ENCODE data around the gene CEP131.

CEP131 gene

GRCh38 chr17:81222906-81223761 lies at the start of gene CEP131:
TSS of gene CEP131 (minus strand) at chr17:81222965. CDS start at chr17:81220056, 2,909 bp downstream.
- peak; percentile 99 for DNase-seq (ENCODE audit: low read depth)

DNA sequence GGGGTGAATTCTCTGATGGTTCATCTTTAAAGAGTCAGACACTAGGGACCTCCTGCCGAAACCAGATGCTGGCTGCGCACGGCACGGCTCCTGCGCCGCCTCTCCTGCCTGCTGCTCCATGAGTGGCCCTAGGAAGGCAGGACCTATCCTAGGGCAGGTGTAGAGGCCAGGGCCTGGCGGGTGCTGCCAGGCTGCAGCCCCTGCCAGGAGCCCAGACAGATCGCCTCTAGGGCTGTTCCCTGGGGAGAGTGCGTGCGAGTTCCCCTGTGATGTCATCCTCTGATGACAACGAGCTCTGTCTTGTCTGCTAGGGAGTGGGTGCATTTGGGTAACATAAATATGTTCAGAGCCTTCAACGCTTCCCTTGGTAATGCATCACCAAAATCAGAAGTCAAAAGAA lies 48.5 kb upstream of the CEP131 start:
- DNase-seq (ENCODE audit: low read depth) = no peak

- no peak for DNase-seq (ENCODE audit: low read depth)
These were observed 47.5 kb upstream of the CEP131 start for GRCh38 chr17:81270279-81270678.

GRCh38 chr17:81267390-81268067 lies 44.8 kb upstream of the CEP131 start:
- DNase-seq (ENCODE audit: low read depth) = no peak

DNA sequence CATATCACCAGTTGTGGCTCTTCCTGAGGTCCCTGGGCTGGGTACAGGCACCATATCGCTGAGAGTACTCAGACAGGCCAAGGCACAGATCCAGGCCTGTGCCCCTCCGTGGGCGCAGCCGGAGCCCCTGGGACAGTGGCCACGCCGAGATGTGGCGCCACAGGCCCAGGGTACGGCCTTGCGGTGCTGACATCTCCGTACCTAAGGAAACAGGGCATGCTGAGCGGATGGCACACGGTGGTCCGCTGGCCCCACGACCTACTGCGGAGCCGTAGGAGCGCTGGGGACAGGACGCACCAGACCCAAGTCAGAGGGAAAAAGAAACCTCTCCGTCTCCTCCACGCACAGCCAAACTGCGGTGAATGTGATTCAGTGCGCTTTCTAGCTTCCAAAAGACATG lies 42.8 kb upstream of the CEP131 start:
- DNase-seq (ENCODE audit: low read depth) = no peak

DNA sequence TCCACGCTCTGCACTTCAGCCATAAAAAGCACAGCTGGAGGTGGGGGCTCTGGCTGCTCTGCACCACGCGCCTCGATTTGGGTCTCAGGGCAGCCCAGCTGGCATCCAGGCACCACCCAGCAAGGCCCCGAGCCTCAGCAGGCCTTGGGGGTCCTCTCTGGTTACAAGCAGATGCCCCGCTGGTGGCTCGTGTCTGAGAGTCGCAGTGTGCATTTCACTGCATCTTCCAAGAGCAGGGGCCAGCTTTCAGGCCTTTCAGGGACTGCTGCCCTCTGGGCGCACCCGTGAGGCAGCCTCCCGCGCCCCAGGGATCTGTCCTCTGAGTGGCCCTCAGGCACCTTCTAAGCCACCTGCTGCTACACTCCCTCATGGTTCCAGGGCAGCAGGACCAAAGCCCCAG lies 41.9 kb upstream of the CEP131 start:
- DNase-seq (ENCODE audit: low read depth) = no peak

GRCh38 chr17:81263371-81264181 lies 40.8 kb upstream of the CEP131 start:
- no peak for DNase-seq (ENCODE audit: low read depth)

- no peak for DNase-seq (ENCODE audit: low read depth)
These were observed 39.0 kb upstream of the CEP131 start for GRCh38 chr17:81261582-81262336.

DNA sequence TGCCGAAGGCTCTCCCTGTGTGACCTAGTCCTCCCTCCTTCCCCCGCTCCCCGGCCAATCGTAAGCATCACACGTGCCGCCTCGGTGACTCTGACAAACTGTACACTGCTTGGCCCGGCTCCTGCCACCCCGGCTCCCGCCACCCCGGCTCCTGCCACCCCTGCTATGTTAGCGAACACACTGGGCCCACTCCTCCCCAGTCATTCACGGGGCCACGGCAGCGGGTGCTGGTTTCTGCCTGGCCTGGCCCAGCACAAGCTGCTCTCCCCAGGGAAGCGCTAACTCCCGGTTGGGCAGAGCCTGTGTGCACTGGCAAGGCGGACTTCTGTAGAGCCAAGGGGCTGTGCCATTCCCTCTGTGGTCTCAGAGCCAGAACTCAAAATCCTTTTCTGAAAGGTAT lies 38.3 kb upstream of the CEP131 start:
- no peak for DNase-seq (ENCODE audit: low read depth)

DNA sequence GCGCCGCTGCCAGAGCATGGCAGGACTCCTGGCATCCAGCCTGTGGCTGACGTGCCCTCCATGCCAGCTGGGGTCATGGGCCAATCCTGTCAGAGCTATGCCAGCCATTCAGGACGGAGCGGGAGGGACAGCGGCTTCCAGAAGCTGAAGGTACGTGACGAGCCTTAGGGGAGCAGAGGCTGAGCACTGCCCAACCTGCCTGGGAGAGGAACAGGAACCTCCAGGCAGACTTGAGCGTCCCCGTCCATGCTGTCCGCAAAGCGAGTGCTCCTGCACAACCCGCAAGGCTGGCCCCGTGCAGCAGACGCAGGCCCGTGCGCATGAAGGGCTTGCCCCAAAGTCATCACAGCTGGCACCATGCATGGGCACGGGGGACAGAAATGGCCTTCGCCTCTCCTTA lies 37.9 kb upstream of the CEP131 start:
- DNase-seq (ENCODE audit: low read depth) = no peak

DNA sequence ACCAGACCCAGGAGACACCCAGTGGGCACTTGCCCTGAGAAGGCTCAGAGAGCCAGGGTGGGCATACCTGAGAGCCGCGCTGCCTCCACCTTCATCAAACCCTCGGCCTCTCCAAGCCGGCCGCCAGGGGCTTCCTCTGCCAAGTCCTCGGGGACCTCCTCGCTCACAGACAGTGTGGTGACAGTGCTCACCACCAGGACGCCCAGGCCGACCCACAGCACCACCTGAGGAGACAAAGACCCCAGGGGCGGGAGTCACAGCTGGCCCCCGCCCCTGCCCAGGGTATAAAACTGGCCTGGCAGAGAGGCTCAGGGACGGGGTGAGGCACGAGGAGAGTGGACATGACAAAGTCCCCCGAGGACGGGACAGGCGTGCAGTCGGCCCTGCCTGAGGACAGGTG lies 37.4 kb upstream of the CEP131 start:
- DNase-seq (ENCODE audit: low read depth) = no peak

GRCh38 chr17:81259058-81259605 lies 36.4 kb upstream of the CEP131 start:
- no peak for DNase-seq (ENCODE audit: low read depth)

GRCh38 chr17:81258292-81258691 lies 35.5 kb upstream of the CEP131 start:
- no peak for DNase-seq (ENCODE audit: low read depth)

GRCh38 chr17:81257533-81257932 lies 34.8 kb upstream of the CEP131 start:
- DNase-seq (ENCODE audit: low read depth) = no peak

DNA sequence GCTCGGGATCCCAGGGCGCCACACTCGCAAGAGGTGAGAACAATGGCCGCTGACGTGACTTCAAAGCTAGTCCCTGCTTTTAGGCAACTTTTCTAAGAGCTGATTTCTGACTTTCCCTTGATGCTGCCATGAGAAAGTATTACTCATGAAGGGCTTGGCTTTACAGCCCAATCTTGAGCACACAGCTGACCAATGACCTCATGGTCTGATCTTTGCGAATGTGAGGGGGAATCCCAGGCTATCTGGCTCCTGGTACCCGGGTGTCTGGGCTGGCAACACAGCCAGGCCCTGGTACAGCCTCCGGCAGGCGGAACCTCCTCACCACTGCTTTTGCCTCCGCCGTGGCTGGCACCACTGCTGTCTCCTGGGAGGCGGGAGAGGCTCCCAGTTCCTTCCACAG lies 33.9 kb upstream of the CEP131 start:
- peak; percentile 75 for DNase-seq (ENCODE audit: low read depth)

GRCh38 chr17:81254955-81255717 lies 32.4 kb upstream of the CEP131 start:
- peak; percentile 77 for DNase-seq (ENCODE audit: low read depth)

- no peak for DNase-seq (ENCODE audit: low read depth)
These were observed 30.8 kb upstream of the CEP131 start for GRCh38 chr17:81253358-81254131.

GRCh38 chr17:81252987-81253329 lies 30.2 kb upstream of the CEP131 start:
- DNase-seq (ENCODE audit: low read depth) = no peak

DNA sequence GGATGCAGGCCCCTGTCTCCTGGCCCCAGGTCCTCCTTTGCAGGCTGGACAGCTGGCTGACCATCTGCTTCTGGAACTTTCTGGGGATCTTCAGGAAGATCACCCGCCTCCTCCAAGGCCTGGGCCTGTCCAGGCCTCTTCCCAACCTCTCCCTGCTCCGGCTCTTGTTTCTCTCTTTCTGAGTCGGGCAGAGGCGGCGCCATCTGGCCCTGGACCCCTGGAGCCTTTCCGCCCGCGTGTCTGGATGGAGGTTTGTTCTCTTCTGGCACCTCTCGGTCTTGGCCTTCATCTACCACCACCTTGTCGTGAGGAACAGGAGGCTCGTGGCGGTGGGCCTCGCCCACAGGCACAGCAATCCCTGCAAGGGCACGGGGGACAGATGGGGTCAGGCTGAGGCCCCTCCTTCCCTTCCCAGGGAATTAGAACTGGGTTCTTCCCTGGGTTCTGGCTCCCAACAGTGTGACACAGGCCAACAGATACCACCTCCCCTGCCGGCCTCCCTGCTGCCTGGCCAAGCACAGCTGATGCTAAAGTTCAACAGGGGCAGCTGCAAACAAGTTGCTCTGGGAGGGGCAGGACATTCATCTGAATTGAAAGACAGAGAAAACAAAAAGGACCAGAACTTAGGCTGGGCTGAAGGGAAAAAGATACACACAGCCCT lies 29.7 kb upstream of the CEP131 start:
- no peak for DNase-seq (ENCODE audit: low read depth)
